ENCODE measurements around the gene CASTOR1.

CASTOR1 gene

DNA sequence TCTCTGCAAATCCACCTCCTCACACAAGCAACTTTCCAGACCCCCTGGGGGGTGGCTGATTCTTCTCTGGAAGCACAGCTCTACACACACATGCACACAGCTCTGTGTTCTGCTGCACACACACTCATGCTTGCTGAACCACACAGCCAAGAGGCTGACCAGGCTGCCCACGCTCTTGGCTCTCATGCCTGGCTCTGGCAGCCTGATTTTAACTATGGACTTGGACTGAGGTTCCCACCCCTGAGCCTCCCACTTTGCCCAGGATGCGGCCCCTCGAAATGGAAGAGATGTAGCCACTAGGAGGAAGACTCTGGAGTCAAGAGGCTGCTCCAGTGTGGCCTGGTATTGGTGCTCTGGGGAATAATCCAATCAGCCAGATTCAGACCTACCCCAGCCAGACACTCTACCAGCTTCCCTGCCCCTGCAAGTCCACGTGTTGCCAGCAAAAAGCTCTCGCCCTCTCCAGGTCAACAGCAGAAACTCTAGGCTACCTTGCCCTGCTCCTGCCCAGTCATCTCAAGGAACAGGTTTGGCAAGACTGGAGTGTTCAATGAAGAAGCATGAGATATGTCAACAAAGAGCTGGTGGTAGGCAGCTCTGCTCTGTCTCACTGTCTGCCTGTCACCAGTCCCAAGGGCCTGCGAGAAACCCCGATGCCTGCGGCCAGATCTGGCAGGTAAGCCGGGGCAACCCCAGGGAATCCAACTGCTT is 8.8 kb upstream of the CASTOR1 start:
- no peak for DNase-seq

DNA sequence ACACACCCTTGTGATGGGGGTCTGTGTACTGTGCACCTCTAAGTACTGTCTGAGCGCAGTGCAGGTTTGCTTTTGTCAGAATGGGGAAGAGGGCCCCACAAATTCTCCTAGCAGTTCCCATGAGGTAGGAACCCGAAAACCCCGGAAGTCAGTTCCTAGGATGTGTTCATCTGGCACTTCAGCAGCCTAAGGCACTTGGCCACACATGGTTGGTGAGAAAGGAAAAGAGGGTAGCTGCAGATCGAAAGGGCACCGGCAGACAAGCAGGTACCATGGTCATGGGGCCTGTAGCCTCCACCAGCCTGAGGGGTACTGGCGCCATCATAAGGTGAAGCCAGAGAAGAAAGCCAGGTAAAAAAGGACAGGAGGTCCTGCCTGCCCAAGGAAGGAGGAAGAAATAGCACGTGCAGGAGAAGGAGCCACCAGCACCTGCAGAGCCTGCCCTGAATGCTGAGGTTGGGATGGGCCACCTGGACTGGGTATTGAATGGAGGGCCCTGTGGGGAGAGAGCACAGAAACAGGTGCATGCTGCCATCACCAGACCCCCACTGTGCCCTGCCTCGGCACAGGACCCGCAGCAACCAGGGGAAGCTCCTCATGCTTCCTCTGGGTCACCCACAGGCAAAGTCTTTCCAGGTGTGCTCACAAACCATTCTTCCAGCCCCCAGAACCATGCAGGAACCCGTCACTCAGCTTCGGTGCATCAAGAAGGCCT is 8.1 kb upstream of the CASTOR1 start:
- no peak for DNase-seq

DNA sequence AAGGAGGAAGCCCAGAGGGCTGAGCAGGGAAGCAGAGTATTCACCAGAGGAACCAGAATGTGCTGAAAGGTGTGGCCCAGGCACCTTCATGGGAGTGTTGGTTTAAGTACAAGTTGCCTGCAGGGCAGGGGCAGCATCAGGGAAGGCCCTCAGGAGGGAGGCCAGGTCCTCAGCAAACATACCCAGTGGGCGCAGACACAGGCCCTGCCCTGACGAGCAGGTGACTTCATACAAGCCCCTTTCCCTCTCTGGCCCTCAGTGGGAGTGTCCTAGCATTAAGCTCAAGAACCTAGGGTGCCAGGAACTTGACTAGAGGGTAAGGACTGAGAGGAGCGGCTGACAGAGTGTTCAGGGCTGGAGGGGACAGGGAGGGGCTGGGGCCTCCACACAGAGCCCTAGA is 7.5 kb upstream of the CASTOR1 start:
- no peak for DNase-seq

DNA sequence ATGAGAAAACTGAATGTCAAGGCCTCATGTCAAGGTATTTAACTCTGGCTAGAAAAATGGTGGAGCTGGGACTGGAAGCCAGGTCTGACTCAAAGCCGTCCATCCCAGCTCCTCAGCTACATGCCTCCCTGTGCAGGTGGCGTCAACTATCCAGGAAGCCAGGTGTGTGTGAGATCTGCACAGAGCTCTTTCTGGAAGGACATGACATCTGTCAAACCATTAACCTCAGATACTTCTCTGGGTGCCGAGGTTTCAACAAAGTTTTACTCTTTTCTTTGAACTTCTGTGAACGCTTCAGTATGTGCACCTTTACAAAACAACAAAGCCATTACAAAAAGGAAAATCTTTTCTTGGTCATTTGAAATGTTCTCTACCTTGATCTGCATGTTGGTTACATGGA is 7.0 kb upstream of the CASTOR1 start:
- no peak for DNase-seq

DNA sequence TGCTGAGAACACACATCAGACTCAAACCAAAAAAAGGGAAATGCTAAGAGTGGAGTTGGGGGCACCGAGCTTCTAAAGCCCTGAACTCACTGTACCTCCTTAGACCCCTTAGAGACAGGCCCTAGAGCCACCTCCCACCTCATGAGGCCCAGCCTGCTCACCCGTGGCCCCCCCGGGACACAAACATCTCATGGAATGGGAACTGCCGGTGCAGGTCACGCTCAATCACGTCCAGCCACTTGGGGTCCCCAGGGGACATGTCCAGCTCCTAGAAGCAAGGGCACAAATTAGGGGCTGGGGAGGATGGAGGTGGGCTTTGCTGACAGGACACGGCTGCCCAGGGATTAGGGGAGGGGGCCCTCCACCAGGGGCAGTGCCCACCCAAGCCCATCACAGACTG is 6.3 kb upstream of the CASTOR1 start:
- DNase-seq: no peak

DNA sequence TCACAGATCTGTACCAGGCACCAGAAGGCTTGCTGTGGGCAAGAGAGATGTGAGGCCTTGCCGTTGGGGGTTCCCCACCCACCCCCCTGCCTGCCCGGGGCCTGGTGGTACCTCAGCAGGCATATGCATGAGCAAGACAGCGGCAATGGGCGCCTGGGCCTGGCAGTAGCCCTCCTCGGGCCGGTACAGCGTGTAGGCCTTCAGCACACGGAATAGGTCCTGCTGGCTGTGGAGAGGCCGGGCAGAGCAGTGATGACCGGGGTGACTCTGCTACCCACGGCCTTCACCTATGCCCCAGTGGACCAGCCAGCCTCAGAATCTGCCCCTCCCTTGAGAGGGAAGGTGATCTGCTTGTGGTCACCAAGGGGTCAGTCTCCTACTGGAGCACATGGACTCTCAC is 5.5 kb upstream of the CASTOR1 start:
- DNase-seq: no peak

DNA sequence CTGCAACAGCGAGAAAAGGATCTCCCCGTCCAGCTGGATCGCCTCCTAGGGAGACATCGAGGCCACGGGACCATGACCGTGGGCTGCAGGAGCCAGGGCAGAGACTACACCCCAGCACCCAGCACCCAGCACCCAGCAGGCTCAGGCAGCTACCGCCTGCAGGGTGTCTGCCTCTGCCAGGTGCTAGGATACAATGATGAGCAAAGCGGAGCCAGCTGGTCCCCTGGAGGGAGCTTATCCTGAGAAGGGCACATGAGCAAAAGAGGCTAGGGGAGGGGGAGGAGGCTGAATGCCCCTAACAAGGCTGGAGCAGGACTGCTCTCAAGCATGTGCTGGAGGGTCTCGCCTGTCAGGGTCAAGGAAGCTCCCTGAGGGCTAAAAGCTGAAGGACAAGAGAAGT is 4.8 kb upstream of the CASTOR1 start:
- no peak for DNase-seq

DNA sequence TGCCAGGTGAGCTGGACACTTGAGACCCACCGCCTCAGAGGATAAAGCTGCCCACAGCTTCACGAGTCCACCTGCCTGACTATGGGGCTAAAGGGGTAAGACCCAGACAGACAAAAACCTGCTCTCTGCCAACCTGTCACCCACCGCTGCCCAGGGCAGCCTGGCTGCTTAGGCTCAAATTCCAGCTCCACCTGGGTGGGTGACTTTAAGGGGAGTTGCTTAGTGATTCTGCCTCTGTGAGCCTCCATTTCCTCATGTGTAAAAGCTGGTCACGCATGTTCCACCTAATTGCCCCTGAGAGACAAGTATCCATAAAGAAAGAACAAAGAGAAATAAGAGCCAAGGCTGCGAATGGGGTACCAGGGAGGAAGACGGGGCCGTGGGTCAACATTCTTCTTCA is 3.7 kb upstream of the CASTOR1 start:
- no peak for DNase-seq

DNA sequence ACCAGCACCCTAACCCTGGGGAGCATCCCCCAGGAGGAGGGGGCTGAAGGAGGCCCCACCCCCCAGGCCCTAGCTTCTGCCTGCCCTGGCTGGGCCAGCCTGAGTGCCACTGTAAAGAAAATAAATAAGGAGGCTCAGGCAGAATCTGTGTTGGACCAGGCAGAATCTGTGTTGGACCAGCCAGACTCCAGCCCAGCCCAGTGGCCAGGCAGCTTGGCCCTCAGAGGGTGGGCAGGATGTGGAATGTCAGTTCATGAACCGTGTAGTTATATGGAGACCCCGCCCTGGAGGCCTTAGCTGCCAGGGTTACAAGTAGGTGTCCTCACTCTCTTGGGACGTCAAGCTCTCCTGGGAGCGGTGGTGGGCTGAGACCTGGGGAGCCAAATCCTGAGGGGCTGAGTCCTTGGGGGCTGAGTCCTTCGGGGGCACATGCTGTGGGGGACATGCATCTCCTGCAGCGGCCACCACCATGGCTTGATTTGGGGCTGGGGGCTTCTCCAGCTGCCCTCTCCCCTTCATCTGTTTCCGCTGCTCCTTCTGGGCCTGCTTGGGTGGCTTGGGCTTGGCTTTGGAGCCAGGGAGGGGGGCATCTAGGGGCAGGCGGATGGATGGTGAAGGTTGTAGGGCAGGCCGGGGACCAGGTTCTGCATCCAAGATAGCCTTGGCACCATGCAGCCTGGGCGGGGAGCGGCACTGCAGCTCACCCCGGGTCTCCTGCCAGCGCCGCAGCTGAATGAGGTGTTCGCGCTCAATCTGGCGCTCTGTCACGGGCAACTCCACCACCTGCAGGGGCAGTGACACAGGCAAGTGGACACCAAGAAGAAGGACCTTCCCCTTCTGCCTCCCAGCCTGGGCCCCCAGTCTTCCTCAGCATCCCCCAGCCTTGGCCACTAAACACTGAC is 3.0 kb upstream of the CASTOR1 start:
- DNase-seq: no peak

DNA sequence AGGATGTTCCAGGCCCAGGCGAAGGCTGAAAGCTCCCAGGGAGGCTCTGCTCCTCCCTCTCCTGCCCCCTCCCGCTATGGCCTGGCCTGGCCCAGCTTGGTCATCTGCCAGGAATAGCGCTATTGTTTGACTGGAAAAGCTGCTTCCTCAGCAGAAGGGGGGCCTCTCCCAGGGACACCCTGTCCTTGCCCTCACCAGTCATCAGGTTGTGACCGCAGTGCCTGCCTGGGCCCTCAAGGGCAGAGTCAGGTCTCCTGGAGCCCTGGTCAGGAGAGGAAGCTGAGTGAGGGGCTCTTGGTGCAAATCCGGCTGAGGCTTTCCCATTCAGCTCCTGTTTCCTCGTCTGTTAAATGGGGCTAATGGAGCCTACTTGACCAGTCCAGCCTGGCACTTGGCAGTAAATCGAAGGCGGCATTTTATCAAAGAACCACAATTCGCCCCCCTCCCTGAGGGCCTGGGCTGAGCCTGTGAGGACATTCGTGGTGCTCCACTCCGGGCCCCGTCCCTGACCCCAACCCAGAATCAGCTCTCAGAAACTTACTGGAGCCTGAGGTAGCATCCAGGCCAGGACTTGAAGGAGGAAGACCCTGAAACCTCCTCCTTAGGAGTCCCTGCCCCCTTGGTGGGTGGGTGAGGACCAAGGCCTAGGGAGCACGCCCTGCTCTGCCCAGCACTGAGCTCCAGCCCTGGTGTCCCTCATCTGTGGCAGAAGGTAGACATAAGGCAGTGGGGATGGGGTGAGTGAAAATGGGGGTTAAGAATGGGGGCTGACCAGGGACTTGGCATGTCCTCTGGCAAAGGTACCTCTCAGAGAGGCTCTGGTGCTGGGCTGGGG is 2.0 kb upstream of the CASTOR1 start:
- DNase-seq: no peak

DNA sequence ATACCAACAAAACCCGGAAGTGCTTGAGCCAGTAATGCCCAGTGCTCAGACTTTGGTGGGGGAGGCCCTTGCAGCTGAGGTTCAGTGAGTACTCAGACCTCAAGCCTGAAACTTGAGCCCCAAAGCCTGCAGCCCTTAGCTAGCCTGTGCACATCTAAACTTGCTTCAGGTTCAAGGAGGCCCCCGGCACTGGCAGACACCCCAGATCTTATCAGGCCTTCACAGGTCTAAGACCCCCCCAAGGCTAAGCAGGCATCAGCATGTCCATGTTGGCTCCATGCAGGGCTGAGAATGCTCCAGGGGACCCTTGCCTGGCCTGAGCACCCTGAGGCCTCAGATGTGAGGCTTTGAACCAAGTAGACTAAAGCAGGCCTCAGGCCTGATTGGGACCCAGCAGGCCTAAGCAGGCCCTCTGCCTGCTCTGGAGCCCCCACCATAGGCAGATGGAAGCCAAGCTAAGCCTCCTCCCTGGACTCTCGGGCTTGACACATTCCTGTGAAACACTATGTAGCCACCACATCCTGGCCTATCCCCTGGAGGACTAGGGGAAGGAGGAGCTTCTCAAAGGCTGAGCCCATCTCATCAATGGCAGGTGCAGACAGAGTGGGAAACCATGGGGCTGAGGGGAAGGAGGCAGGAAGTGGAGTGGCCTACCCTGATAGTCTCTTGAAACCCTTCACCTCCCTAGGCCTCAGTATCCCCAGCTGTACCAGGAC is 1.2 kb upstream of the CASTOR1 start:
- no peak for DNase-seq

DNA sequence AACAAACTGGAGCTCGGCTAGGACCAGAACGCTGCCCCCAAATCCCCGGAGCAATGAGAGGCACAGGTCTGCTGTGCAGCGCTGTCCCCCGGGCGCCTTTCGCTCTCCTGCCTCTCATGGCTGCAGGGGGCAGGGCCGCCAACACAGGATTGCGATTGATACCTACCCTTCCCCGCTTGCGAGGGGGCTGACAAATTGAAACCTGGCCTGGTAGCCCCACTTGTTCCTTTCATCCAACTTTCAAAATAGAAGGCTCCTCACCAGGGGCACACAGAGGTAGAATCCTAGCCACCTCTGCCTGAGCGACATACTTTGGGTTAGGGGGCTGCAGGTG is 642 bp upstream of the CASTOR1 start:
- DNase-seq: no peak

DNA sequence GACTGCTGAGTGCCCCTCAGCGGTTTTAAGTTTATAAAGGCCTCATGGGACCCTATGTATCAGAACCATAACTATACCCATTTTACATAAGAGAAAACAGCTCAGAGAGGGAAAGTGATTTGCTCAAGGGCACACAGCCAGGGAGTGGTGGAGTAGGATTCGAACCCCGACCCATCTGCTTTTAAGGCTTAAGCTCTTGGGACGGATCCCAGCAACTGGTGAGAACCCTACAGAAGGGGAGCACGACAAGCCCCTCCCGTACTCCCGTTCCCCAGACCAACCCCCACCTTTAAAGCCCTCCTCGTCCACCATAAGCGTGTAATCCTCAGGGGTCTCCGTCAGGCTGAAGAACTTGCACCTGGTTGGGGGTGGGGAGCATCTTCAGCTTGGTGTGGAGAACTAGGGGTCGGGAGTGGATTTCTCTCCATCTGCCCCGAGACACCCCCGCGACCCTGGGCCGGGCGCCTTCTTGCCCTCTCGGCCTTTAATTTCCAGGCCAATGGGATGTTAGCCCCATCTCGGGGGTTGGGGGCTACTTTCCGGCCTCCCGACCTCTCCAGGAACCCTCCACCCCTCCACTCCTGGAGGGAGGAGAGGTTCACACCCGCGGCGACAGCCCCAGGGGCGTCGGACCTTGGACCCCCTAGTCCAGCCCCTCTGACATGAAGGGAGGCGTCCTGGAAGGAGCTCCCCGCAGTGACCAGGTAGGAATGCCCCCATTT is 725 bp downstream of the CASTOR1 start:
- DNase-seq: no peak

DNA sequence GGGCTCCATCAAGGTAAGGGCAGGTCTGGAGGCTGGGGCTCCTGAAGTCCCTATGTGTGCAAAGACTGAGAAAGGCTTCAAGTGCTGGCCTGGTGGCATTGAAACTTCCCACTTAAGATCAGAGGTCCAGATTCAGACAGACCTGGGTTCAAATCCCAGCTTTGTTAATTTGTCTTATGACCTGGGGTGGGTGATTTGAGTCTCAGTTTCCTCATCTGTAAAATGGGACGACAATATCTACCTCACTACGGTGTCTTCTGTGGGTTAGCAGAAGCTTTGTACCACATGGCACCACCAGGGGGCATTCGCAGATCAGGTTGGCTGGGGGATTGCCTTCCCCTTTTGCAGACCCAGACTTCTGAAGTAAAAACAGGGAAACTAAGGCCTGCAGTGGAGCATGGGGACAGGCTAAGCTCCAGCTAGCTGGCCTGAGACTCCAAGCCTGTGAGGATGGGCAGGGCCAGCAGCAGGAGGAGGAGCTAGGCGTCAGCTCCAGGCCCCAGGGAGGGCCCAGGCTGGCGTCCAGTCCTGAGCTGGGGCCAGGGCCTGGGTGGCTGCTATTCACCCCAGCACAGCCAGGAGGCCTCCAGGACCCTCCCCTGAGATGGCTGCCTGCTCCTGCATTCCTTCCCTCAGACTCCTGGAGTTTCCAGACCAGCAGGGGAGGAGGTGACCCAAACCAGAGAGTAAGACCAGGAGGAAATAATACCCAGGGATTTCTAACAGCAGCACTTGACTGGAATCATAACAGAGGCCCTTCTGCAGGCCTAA is 1.5 kb downstream of the CASTOR1 start:
- peak; percentile 88 to 91 for DNase-seq

DNA sequence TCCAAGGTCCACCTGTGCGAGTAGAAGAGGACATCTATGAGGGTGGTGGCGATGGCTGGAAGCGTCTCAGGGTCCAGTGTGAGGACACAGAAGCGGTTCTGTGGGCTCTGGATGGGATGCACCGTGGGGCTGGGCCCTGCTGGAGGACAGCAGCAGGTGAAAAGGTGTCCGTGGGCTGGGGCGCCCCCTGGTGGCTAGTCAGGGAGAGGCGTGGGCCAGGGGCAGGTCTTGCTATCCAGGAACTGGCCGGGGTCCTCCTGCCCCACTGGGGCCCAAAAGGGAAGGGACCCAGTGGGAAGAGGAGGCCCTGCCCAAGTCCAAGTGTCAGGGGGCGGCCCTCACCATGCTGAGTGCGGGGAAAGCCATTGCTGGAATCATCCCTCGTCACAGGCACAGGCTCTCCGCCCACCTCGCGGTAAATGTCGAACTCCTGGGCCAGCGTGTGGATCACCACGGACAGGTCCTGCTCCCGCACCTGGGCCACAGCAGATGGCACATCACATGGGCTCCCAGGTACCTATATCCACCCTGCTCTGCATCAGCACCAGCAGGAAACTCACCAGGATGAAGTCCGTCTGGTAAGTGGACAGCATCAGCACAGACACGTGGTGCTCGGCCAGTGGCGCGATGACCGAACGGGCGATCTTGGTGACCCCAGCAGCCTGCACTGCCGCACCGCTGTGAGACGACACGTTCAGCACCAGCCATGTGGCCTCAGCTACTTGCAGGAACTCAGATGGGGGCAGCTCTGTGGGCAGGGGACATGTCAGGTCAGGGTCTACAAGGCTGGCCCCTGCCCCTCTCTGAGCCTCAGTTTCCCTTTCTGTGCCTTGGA is 2.3 kb downstream of the CASTOR1 start:
- peak; percentile 83 to 88 for DNase-seq

DNA sequence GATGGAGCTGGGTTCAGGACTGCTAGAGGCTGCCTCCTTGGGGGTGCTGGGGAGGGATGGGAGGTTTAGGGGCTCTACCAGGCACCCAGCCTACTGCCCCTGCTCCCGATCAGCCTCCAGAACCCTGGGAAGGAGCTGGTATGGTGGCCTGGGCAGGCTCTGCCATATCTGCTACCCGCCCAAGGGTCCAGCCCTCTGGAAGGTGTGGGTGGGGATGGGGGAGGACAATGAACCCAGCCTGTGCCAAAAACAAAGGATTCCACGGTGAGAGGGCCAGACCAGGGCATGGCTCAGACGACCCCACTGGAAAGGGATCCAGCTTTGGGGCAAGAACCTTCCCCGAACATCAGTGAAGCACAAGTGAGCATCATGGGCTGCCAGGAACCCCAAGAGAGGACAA is 3.0 kb downstream of the CASTOR1 start:
- DNase-seq: no peak

DNA sequence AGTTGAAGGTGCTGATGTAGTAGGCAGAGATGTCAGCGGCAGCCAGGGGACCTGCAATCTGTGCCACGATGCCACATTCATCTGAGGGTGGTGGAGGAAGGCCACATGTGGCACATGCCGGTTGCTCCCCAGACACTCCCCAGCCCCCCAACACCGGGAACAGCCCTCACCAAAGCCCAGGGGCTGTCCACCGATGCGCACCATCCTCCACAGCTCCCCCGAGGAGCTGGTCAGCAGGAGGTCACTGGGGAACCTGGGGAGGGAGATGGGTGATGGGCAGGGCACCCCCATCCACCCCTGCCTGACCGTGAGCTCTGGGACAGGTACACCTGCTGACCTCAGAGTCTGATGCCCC is 3.5 kb downstream of the CASTOR1 start:
- no peak for DNase-seq

DNA sequence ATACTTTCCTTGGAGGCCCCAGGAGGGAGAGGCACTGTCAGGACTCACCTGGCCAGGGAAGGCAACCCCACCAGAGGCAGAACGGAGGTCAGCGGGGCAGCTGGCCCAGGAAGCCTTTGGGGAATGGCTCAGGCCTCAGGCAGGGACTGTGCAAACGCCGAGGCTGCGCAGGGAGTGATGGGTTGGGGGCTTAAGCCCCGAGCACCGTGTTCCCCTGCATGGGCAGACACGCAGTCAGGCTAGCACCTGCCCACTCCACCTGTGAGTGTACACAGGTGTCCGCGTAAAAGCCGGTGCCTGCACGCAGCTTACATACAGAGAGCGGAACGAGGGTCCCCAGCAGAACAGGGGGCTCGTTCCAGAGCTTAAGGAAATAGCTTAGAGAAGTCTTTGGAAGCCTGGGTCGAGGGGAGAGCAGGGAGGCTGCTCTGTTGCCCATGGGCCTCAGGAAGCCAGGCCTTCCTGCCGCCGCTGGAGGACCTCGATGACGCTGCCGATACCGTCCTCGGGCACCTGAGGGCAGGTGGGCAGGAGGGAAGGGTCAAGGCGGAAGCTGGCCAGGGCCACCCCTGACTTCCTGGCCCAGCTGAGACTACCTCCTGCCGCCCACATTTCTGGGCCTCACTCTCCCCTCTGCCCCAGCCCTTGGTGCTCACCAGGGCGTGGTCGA is 4.0 kb downstream of the CASTOR1 start:
- no peak for DNase-seq

DNA sequence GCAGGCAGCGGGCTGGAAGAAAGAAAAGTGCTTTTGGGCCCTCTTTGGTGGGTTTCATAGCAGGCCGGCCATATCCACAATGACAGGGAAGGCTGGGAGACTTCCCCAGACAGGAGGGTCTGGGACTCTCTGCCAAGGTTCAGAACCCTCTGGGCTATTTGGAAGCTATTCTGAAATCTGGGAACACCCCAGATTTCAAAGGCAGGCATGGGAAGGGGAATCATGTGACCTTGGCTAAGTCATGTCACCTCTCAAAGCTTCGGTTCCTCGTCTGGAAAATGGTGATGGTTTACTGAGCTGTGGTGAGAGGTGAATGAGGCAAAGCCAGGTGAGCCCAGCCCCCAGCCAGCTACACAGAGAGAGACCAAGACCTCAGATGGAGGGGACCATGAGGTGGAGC is 4.6 kb downstream of the CASTOR1 start:
- DNase-seq: no peak
